Psoas muscle (tissue), 8 donors: ENCODE data around the gene DSG3. TPM values are rescaled to one million over a fixed set of nuclear protein-coding genes. Genes with fewer than 3 reads are reported as not detected.

Experiments
- ATAC-seq, 4 donors: fragments of 200-7000 bp; cut with Tn5 transposase; one replicate each; pipeline ENCODE4 v1.9.1; 2020; ENCODE audit warnings: moderate library complexity in 3 of 4, mild to moderate bottlenecking in 2 of 4
- DNase-seq, 2 donors: peaks; one replicate each; pipeline ENCODE4 v3.0.0-alpha.2; 2020
- H3K27ac ChIP-seq: fragments of 200-600 bp; one replicate; pipeline ENCODE4 v1.8.0; 2022
- H3K27me3 ChIP-seq, 3 donors: fragments of 200-600 bp in 1 of 3; one replicate each; pipeline versions ENCODE4 v1.6.1 to v1.8.0; 2013 to 2022; ENCODE audit warnings: low read length in 2 of 3, mild to moderate bottlenecking in 2 of 3, moderate library complexity in 1 of 3; ENCODE audit not compliant: insufficient read depth in 3 of 3
- H3K36me3 ChIP-seq, 2 donors: fragments of 200-600 bp in 1 of 2; one replicate each; pipeline versions ENCODE4 v1.6.1 to v1.8.0; 2013 to 2022; ENCODE audit warnings: low read depth in 1 of 2, mild to moderate bottlenecking in 1 of 2, moderate library complexity in 1 of 2; ENCODE audit not compliant: insufficient read depth in 1 of 2
- H3K4me1 ChIP-seq: fragments of 200-600 bp; one replicate; pipeline ENCODE4 v1.8.0; 2022
- H3K4me3 ChIP-seq: fragments of 200-600 bp; one replicate; pipeline ENCODE4 v1.8.0; 2022; ENCODE audit warnings: mild to moderate bottlenecking
- H3K9me3 ChIP-seq: fragments of 200-600 bp; one replicate; pipeline ENCODE4 v1.8.0; 2022
- WGBS, 3 donors: extraction: QIAGEN DNeasy Blood & Tissue Kit; methylation state at CpG; one replicate each; pipeline versions ENCODE4 v1.1.6 to v1.1.7; 2013; 5-methylcytosine and 5-hydroxymethylcytosine counted together
- intact Hi-C, 2 donors: fragments of 100-400 bp; cut with DNase I; formaldehyde crosslinking; loops; one replicate each; pipeline versions ENCODE4 v1.11.0 to v1.14.2; 2022
- polyA plus RNA-seq, 3 donors: library from polyadenylated mRNA; stranded (reverse); fragments of 200-250 nt; gene quantifications; one replicate each; pipeline ENCODE4 v1.2.3, GENCODE V29; 2013
- total RNA-seq, 4 donors: library from RNA; stranded (reverse); fragmentation: NEBNext Ultra II Directional in 2 of 4; extraction: Animal tissue kit (Norgen Biotek cat#: 25700) in 2 of 4; gene quantifications; one replicate each; pipeline versions ENCODE4 v1.2.1 to v1.2.4, GENCODE V29; 2021 to 2023
- TF ChIP-seq, protein P1 (sequence below): fragments of 200-600 bp; IDR thresholded peaks from one replicate; pipeline ENCODE4 v1.8.0; 2022; ENCODE audit warnings: antibody characterized with exemption
- donor health status: healthy with polysubstance abuse.
- donor health status: DM: no; HTN: no; CAD: no; lungs with moderate emphysema.
- donor health status: Bipolar disorder and iron deficiency.
- donor health status: healthy.
- donor health status: DM: yes; HTN: yes; CAD: no.
- donor health status: DM: no; HTN: no; CAD: no.
- donor health status: DM: no; HTN: no; CAD: no.
- donor health status: DM: yes; HTN: yes; CAD: no.

DSG3 gene
- total and polyA plus RNA-seq, 7 donors, result under 0.01 to 0.04 (median 0.02) TPM; not detected in 3

GRCh38 chr18:31509571-31509970, 62.0 kb downstream of the DSG3 start:
- no peak for DNase-seq
- TF ChIP-seq, protein P1, sequence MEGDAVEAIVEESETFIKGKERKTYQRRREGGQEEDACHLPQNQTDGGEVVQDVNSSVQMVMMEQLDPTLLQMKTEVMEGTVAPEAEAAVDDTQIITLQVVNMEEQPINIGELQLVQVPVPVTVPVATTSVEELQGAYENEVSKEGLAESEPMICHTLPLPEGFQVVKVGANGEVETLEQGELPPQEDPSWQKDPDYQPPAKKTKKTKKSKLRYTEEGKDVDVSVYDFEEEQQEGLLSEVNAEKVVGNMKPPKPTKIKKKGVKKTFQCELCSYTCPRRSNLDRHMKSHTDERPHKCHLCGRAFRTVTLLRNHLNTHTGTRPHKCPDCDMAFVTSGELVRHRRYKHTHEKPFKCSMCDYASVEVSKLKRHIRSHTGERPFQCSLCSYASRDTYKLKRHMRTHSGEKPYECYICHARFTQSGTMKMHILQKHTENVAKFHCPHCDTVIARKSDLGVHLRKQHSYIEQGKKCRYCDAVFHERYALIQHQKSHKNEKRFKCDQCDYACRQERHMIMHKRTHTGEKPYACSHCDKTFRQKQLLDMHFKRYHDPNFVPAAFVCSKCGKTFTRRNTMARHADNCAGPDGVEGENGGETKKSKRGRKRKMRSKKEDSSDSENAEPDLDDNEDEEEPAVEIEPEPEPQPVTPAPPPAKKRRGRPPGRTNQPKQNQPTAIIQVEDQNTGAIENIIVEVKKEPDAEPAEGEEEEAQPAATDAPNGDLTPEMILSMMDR, result no peak
- no peaks in the 10 kb centered on the region for H3K9me3 ChIP-seq
- no peak overlapping the region for H3K27ac ChIP-seq
- no peaks in the 10 kb centered on the region for H3K4me1 ChIP-seq
- ATAC-seq, result no peak
- 81 to 83% (median 81%) methylated on average over 3 of the region's 3 CpGs for WGBS, 3 donors
- intact Hi-C loops, result no loop called here
- H3K4me3 ChIP-seq, result no peak overlapping the region
- no peaks in the 10 kb centered on the region for H3K36me3 ChIP-seq
- H3K27me3 ChIP-seq, result peaks cover 0 to 1% (median 0%) of the 10 kb centered on the region in 3 donors

GRCh38 chr18:31510319-31510718, 62.8 kb downstream of the DSG3 start:
- no peaks in the 10 kb centered on the region for H3K9me3 ChIP-seq
- DNase-seq, result no peak
- intact Hi-C loops, result no loop called here
- no peak overlapping the region for H3K4me3 ChIP-seq
- TF ChIP-seq, protein P1, result no peak
- no peak overlapping the region for H3K27ac ChIP-seq
- H3K4me1 ChIP-seq, result no peaks in the 10 kb centered on the region
- ATAC-seq, result no peak
- H3K27me3 ChIP-seq, result peaks cover 0 to 1% (median 0%) of the 10 kb centered on the region in 3 donors
- H3K36me3 ChIP-seq, result no peaks in the 10 kb centered on the region

- WGBS, 3 donors, result 50 to 66% (median 52%) methylated on average over 6 of the region's 6 CpGs
- no peaks in the 10 kb centered on the region for H3K9me3 ChIP-seq
- no peaks in the 10 kb centered on the region for H3K36me3 ChIP-seq
- intact Hi-C loops, result no loop called here
- DNase-seq (no peak), ATAC-seq (no peak)
- H3K27me3 ChIP-seq, result no peaks in the 10 kb centered on the region
- TF ChIP-seq, protein P1, result no peak
- no peak overlapping the region for H3K4me3 ChIP-seq
- H3K4me1 ChIP-seq, result no peaks in the 10 kb centered on the region
- no peak overlapping the region for H3K27ac ChIP-seq
Measured at GRCh38 chr18:31511098-31511497, 63.6 kb downstream of the DSG3 start.

GRCh38 chr18:31512203-31512764, 64.7 kb downstream of the DSG3 start:
- no peaks in the 10 kb centered on the region for H3K36me3 ChIP-seq
- DNase-seq (no peak), ATAC-seq (peak in 1 of 4 donors; percentile 44)
- WGBS, 3 donors, result 64 to 73% (median 67%) methylated on average over 6 of the region's 6 CpGs
- H3K27me3 ChIP-seq, result peaks cover 0 to 3% (median 0%) of the 10 kb centered on the region in 3 donors
- no peaks in the 10 kb centered on the region for H3K4me1 ChIP-seq
- H3K9me3 ChIP-seq, result no peaks in the 10 kb centered on the region
- no peak overlapping the region for H3K4me3 ChIP-seq
- intact Hi-C loops, result no loop called here
- no peak overlapping the region for H3K27ac ChIP-seq
- TF ChIP-seq, protein P1, result no peak
